ENCODE measurements around the gene MLYCD. TPM values are rescaled to one million over a fixed set of nuclear protein-coding genes. Genes with fewer than 3 reads are reported as not detected.

Gene MLYCD
- polyA plus RNA-seq, 1 donor from 2014 or later, result 2.4 TPM

DNA sequence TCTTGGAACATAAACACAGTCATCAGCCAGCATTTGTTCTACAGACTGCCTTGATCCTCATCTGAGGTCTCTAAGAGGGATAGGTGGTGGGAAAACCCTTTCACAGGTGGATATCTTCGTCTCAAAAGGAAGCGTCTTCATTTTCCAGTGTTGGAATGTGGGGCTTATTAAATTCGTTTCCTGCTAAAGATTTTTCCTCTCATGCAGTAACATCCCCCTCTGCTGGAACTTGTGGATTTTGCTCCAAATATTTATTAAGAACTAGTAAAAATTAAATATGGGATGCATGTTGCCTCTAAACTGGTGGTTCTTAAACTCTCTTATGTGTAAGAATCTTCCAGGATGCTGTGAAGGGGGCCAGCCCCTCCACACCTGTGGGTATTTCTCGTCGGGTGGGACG lies 20.1 kb upstream of the MLYCD start:
- H3K79me2 ChIP-seq (replicated peaks; ENCODE audit: insufficient read depth, low read length), result no peaks in the 10 kb centered on the region
- TF ChIP-seq EP300 (conservative IDR thresholded peaks at IDR 0.05; ENCODE audit: poor library complexity, severe bottlenecking) (no peak), EZH2 (IDR thresholded peaks at IDR 0.05; ENCODE audit: borderline replicate concordance, insufficient read depth, low read length, poor library complexity, severe bottlenecking) (no peak), POLR2AphosphoS5 (IDR thresholded peaks at IDR 0.05) (no peak), TAF1 (IDR thresholded peaks at IDR 0.05; ENCODE audit: low read depth) (no peak), RAD21 (conservative IDR thresholded peaks at IDR 0.05) (peak; percentile 89), MXI1 (conservative IDR thresholded peaks at IDR 0.05; ENCODE audit: poor library complexity, severe bottlenecking) (no peak), REST (IDR thresholded peaks at IDR 0.05; ENCODE audit: borderline replicate concordance) (no peak), CTCF (IDR thresholded peaks at IDR 0.05; ENCODE audit: poor library complexity, severe bottlenecking) (peak; percentile 82), SMC3 (conservative IDR thresholded peaks at IDR 0.05; ENCODE audit: poor library complexity) (peak; percentile 89)
- no peak overlapping the region for H3K4me3 ChIP-seq (ENCODE audit: low read length)
- H3K27ac ChIP-seq (ENCODE audit: low read length), result no peak overlapping the region
- no peak overlapping the region for H2AFZ ChIP-seq (ENCODE audit: low read depth, low read length)
- no peaks in the 10 kb centered on the region for H3F3A ChIP-seq (ENCODE audit: insufficient read depth, low read length, poor library complexity, severe bottlenecking)
- H3K9ac ChIP-seq (ENCODE audit: low read length), result no peak overlapping the region
- H4K20me1 ChIP-seq (ENCODE audit: insufficient read depth), result no peaks in the 10 kb centered on the region
- H3K4me2 ChIP-seq (ENCODE audit: low read length), result no peak overlapping the region
- H3K36me3 ChIP-seq (ENCODE audit: insufficient read depth, low read length), result no peaks in the 10 kb centered on the region
- H3K27me3 ChIP-seq (ENCODE audit: insufficient read depth, low read depth, low read length), result no peaks in the 10 kb centered on the region
- no peaks in the 10 kb centered on the region for H3K9me2 ChIP-seq (ENCODE audit: insufficient read depth, low read length)
- H3K9me3 ChIP-seq (ENCODE audit: low read length), result no peaks in the 10 kb centered on the region

DNA sequence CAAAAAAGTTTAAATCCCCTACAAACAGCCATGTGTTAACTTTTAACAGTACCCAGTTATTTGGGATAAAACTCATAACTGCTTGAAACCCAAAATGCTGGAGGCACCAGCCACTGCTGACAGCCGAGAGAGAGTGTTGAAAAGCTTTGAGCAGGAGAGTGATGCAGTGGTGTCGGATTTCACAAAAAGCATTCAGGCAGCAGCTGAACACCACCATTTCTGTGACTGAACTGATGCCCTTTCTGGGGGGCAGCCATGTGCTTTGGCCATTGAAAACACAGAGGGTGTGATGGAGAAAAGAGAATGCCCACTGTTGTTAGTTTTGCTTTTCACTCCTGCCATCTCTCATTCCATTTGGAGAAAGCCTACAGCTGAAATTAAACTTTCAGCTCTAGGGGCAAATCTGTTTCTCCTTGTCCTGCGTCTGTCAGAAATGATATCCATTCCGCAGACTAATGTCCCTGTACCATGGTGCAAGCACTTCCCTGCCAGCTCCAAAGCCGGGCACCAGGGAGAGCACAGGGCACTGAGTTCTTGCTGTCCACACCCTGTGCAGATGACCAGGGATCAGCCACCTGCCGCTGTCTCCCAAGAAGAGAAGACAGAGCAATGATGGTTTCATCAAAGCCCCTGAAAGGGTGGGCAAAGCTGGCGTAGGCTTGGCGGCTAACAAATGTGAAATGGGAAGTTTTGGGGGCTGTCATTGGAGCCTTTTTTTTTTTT lies 16.6 kb upstream of the MLYCD start:
- no peak overlapping the region for H3K9ac ChIP-seq (ENCODE audit: low read length)
- no peak overlapping the region for H3K27ac ChIP-seq (ENCODE audit: low read length)
- no peaks in the 10 kb centered on the region for H3K9me2 ChIP-seq (ENCODE audit: insufficient read depth, low read length)
- H3K79me2 ChIP-seq (replicated peaks; ENCODE audit: insufficient read depth, low read length), result no peaks in the 10 kb centered on the region
- H3K9me3 ChIP-seq (ENCODE audit: low read length), result no peaks in the 10 kb centered on the region
- H3K4me3 ChIP-seq (ENCODE audit: low read length), result no peak overlapping the region
- no peaks in the 10 kb centered on the region for H3K36me3 ChIP-seq (ENCODE audit: insufficient read depth, low read length)
- no peaks in the 10 kb centered on the region for H3K27me3 ChIP-seq (ENCODE audit: insufficient read depth, low read depth, low read length)
- H4K20me1 ChIP-seq (ENCODE audit: insufficient read depth), result no peaks in the 10 kb centered on the region
- no peaks in the 10 kb centered on the region for H3F3A ChIP-seq (ENCODE audit: insufficient read depth, low read length, poor library complexity, severe bottlenecking)
- no peak overlapping the region for H3K4me2 ChIP-seq (ENCODE audit: low read length)
- TF ChIP-seq EZH2 (IDR thresholded peaks at IDR 0.05; ENCODE audit: borderline replicate concordance, insufficient read depth, low read length, poor library complexity, severe bottlenecking), result no peak
- no peak for TF ChIP-seq RAD21 (conservative IDR thresholded peaks at IDR 0.05)
- TF ChIP-seq EP300 (conservative IDR thresholded peaks at IDR 0.05; ENCODE audit: poor library complexity, severe bottlenecking), result no peak
- H2AFZ ChIP-seq (ENCODE audit: low read depth, low read length), result no peak overlapping the region

Data from neural cell (in vitro differentiated cells).